Measurements from ENCODE around the gene TEX22.

GRCh38 chr14:105399466-105399775 is 1.1 kb downstream of the TEX22 start:
- TF ChIP-seq, protein P1, sequence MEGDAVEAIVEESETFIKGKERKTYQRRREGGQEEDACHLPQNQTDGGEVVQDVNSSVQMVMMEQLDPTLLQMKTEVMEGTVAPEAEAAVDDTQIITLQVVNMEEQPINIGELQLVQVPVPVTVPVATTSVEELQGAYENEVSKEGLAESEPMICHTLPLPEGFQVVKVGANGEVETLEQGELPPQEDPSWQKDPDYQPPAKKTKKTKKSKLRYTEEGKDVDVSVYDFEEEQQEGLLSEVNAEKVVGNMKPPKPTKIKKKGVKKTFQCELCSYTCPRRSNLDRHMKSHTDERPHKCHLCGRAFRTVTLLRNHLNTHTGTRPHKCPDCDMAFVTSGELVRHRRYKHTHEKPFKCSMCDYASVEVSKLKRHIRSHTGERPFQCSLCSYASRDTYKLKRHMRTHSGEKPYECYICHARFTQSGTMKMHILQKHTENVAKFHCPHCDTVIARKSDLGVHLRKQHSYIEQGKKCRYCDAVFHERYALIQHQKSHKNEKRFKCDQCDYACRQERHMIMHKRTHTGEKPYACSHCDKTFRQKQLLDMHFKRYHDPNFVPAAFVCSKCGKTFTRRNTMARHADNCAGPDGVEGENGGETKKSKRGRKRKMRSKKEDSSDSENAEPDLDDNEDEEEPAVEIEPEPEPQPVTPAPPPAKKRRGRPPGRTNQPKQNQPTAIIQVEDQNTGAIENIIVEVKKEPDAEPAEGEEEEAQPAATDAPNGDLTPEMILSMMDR (IDR thresholded peaks at IDR 0.05), result no peak
- no peak for TF ChIP-seq POLR2A (IDR thresholded peaks at IDR 0.05)

Data from lower leg skin (tissue), 3 donors.